NCI-H748 (cell line): Measurements from ENCODE around the gene CST6.
A peak's percentile ranks its signal among the peaks of the same experiment; 100 is the strongest.

ENCODE experiments used
- DNase-seq: peaks from one replicate; lab custom pipeline; 2025; ENCODE audit not compliant: unreplicated experiment; lab: John Stamatoyannopoulos, UW

Gene CST6

DNA sequence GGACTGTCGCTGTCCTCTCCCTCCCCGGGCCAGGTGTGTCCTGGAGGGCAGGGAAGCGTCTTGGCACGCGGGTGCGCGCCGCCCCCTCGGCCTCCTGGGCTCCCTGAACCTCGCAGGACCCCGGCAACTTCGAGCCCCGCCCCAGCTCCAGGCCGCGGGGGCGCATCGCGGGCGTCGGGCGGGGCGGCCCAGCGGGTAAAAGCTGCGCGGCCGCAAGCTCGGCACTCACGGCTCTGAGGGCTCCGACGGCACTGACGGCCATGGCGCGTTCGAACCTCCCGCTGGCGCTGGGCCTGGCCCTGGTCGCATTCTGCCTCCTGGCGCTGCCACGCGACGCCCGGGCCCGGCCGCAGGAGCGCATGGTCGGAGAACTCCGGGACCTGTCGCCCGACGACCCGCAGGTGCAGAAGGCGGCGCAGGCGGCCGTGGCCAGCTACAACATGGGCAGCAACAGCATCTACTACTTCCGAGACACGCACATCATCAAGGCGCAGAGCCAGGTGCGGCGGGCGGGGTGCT lies at the start of gene CST6:
CST6 (plus strand) TSS at position 224 of the 519 bp plus-strand sequence; CDS start at position 261, 37 bp downstream.
- peak; percentile 16 for DNase-seq

DNA sequence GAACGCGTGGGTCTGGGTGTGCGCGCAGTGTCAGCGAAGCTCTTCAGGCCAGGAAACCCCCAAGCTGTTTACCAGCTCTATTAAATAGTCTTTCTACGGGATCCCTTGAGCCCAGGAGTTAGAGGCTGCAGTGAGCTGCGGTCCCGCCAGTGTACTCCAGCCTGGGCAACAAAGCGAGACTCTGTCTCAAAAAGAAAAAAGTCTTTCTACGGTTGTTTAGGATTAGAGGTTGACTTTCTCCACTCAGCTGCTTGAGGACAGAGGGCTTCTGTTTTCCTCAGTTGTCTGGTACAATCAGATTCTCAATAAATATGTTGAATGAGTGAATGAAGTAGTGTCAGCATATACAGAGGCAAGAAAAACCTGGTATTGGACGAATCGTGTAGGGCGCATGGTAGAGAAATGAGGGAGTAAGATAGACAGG lies 49.7 kb upstream of the CST6 start:
- no peak for DNase-seq

GRCh38 chr11:65964906-65965305 lies 46.9 kb upstream of the CST6 start:
- no peak for DNase-seq

DNA sequence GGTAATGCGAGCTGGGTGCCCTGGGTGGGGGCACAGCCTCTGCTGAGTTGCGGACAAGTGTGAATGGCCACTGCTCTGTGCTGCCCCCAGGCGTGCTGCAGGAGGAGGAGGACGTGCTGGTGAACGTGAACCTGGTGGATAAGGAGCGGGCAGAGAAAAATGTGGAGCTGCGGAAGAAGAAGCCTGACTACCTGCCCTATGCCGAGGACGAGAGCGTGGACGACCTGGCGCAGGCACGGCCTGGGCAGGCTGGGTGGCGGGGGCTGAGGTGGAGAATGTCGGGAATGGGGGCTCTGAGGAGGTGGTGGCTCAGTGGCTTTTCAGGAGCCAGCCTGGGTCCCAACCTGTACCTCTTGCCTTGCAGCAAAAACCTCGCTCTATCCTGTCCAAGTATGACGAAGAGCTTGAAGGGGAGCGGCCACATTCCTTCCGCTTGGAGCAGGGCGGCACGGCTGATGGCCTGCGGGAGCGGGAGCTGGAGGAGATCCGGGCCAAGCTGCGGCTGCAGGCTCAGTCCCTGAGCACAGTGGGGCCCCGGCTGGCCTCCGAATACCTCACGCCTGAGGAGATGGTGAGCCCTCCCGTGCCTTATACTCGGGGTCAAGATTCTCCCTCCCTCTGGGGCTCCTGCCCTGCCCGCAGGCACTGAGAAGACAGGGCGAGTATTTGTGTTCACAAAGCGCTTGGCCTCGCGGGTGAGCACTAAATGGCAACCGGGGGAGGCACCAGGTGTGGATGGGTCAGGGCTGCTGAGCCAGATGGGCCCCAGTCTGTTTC lies 45.6 kb upstream of the CST6 start:
- DNase-seq, result no peak

DNA sequence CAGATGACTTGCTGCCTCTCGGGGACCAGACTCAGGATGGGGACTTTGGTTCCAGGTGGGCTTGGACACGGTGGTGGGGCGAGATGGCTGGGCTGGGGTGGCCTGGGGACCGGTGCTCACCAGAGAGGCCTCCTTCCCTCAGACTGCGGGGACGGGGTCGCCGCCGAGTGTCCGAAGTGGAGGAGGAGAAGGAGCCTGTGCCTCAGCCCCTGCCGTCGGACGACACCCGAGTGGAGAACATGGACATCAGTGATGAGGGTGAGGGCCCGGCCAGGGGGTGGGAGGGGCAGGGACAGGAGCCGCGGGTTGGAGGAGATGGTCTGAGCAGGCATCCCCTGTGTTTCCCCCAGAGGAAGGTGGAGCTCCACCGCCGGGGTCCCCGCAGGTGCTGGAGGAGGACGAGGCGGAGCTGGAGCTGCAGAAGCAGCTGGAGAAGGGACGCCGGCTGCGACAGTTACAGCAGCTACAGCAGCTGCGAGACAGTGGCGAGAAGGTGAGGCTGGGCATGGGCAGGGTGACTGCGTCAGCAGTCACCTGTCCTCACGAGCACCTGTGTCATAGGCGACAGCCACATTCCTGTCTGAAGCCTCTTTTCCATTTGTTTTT lies 44.4 kb upstream of the CST6 start:
- no peak for DNase-seq

- DNase-seq, result no peak
Measured at GRCh38 chr11:65968600-65969482, 43.0 kb upstream of the CST6 start.

- DNase-seq, result no peak
Measured at GRCh38 chr11:65972116-65972515, 39.7 kb upstream of the CST6 start.

- DNase-seq, result no peak
Measured at GRCh38 chr11:65973439-65974110, 38.2 kb upstream of the CST6 start.

DNA sequence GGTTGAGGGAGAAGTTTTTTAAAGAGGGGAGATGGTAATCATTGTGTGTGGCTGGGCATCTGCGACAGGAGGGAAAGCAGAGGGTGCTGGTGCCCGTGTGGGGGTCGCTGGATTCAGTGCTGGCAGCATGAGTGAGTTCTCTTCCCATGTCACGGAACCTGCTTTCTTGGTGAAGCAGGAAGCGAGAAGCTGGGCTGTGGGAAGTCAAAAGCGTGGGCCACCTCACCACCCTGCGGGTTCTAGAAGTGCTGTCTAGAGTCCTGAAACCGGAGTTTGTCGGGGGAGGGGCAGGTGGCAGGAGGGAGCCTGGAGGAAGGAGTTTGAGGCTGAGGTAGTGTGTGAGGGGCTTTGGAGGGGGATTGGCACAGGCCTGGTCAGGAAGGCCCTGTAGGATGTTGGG lies 36.0 kb upstream of the CST6 start:
- DNase-seq, result no peak

DNA sequence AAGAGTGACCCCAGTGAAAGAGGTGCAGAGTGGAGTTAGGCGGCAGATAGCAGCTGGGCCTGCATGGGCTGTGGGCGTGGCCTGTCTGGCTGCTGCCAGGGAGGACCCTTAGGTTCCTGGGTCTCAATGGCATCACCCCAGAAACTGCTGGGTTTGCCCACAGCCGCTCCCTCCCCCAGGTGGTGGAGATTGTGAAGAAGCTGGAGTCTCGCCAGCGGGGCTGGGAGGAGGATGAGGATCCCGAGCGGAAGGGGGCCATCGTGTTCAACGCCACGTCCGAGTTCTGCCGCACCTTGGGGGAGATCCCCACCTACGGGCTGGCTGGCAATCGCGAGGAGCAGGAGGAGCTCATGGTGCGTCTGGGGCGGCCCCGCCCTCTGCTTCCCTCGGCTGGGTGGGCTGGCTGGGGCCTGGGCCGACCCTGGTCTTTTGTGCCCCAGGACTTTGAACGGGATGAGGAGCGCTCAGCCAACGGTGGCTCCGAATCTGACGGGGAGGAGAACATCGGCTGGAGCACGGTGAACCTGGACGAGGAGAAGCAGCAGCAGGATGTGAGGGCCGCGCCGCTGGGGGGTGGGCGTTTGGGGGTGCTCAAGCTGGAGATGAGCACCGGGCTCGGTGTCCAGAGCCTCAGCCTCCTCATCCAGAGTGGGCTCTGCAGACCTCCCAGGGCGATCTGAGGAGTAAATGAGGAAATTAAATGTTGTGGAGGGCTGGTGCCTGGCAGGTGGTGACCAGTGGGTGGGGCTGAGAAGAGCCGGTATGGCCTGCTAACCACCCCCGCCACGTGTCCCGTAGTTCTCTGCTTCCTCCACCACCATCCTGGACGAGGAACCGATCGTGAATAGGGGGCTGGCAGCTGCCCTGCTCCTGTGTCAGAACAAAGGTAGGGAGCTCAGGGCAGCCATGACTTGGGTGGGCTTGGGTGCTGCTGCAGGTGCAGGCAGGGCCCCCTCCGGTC lies 35.3 kb upstream of the CST6 start:
- DNase-seq, result no peak

DNA sequence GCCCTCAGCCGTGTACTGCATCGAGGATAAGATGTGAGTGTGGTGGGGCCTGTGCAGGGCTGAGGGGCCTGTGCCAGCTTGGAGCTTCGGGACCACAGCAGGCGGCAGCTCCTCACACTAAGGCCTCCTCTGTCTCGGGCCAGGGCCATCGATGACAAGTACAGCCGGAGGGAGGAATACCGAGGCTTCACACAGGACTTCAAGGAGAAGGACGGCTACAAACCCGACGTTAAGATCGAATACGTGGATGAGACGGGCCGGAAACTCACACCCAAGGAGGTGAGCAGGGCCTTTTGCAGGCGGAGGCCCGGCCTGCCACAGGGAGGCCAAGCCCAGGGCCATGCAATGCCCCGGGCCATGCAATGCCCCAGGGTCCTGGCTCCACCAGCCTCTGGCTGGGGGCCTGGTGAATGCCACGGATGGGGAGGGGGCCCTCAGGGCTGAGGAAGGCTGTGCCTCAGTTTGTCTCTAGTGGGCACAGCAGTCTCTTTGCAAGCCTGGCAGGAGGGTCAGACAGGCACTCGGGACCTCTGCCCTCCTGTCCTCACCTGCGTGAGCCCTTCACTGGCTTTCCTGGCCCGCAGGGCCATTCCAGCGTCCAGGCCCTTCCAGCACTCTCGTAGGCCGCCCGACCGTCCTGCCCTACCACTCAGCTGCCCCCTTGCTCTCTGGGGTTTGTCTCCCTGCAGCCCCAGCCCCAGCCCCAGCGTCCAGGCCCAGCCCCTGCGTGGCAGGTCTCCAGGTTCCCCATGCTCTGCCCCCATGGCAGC lies 34.0 kb upstream of the CST6 start:
- DNase-seq, result no peak

GRCh38 chr11:65978391-65979238 lies 33.2 kb upstream of the CST6 start:
- DNase-seq, result no peak

DNA sequence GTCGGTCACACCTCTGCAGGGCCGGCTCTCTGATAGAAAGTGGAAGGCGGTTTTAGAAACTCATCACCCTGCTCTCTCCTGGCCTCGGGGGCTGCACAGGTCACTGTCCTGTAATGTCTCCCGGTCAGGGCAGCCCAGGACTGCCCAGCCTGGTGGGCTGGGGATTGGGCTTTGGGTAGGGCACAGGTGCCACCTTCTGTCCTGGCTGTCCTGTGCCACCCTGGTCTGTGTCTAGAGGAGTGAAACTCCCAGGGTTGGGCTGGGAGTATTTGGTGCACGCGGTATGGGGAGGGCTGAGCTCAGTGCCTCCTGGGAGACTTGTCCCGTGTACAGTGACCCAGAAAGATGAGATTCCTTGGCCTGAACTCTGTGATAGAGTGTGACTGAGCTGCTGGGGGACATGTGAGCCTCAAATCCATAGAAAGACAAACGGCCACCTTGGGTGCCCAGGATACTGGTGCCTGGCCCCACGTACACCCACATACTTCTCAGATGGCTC lies 32.5 kb upstream of the CST6 start:
- DNase-seq, result no peak

- DNase-seq, result no peak
Measured at GRCh38 chr11:65981101-65981740, 30.6 kb upstream of the CST6 start.

DNA sequence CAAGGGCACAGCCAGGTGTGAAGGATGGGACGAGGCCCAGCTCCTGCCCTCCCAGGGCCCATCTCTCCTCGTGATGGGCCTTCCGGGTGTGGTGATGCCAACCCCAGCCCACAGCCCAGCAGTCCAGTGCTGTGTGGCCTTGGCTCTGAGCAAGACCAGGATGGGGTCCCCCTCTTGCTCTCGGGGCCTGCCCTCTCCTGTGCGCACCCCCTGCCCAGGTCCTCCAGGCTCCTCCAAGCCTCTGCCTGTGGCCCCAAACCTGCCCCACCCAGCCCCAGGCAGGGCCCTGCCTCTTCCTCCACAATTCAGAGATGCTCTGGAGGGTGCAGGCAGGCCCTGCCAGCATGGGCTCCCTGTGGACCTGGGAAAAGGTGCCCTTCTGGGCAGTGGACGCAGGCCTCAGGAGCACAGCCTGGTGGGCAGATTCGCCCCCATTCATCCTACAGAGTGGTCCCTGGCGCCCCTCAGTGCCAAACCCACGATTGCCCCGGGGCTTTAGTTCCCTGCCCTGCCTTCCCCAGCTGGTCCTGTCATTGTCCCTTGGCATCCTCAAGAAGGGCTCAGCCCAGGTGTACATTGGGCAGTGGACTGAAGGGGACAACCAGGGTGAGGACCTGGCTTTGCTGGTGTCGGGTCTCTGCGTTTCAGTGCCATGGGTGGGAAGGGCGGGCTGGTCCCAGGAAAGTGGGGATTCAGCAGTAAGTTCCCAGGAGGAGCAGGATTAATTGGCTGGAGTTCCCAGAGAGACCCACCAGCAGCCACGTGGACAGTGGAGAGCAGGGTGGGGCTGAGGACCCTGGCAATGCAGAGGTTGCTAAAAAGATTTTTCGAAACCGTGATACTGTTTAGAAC lies 29.6 kb upstream of the CST6 start:
- no peak for DNase-seq

DNA sequence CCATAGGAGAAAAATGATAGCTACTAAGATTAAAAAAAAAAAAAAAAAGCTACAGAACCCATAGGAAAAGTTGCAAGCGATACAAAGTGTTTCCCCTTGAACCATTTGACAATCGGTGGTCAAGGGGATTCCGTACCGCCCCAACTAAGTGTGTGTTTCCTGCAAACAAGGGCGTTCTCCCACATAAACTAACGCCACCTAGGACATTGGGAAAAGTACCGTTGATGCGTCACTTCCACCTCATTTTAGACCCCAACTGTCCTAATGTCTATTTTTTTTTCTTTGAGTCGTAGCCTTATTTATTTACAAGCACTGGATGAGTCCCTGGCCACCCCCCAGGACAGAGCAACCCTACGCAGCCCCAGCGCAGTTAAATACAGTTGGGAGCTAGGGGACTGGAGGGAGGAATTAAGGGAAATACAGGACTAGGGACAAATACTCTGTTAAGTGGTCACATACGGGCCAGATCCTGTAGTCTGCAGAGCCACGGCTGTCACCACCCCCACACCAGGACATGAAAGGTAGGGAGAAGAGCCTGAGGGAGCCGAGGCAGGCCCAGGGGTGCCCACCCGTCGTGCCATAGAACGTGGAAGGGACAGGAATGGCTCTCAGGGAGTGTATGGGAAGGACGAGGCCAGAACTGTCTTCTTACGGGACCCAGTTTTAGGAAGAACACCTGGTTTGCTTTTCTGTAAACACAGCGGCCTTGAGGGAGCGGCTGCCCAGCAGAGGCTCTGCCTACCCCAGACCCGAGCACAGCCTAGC lies 28.8 kb upstream of the CST6 start:
- DNase-seq, result no peak
